Adrenal gland (tissue), 5 donors: ENCODE measurements around the gene IMPA2.

ENCODE experiments used
- POLR2A ChIP-seq, 2 donors: fragments of 450-650 bp; IDR thresholded peaks; one replicate each; pipeline ENCODE4 v1.6.1; 2017; ENCODE audit warnings: antibody characterized with exemption in 2 of 2, mild to moderate bottlenecking in 2 of 2, moderate library complexity in 1 of 2
- TF ChIP-seq, protein P1 (sequence below), 6 experiments: fragments of 450-650 bp in 4 of 6; fragments of 200-600 bp in 2 of 6; sonication (generic) in 1 of 6; IDR thresholded peaks; 1 replicate in 5 of 6; 2 replicates in 1 of 6; pipeline versions ENCODE4 v1.5.1 to v1.8.0; 2016 to 2021; ENCODE audit warnings: antibody characterized with exemption in 6 of 6, mild to moderate bottlenecking in 2 of 6, moderate library complexity in 1 of 6
- donor health status: DM: no; HTN: no; CAD: no.

DNA sequence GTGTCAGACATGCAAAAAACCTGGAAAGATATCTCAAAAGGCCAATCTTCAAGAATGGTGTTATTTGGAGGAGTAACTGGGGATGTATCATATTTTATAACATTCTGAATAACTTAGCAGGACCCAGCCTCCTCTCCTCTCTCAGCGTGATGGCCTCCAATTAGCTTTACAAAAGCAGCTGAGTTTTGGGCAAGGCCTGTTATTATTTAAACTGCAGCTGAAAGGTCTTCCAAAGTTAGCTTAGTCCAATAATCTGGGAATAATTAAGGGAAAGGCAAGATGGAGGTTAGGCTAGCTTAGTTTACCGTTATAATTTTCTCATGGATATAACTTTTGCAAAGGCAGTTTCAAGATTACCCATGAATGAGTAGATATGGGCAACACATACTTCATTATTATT, 40.4 kb upstream of the IMPA2 start:
- TF ChIP-seq, protein P1, sequence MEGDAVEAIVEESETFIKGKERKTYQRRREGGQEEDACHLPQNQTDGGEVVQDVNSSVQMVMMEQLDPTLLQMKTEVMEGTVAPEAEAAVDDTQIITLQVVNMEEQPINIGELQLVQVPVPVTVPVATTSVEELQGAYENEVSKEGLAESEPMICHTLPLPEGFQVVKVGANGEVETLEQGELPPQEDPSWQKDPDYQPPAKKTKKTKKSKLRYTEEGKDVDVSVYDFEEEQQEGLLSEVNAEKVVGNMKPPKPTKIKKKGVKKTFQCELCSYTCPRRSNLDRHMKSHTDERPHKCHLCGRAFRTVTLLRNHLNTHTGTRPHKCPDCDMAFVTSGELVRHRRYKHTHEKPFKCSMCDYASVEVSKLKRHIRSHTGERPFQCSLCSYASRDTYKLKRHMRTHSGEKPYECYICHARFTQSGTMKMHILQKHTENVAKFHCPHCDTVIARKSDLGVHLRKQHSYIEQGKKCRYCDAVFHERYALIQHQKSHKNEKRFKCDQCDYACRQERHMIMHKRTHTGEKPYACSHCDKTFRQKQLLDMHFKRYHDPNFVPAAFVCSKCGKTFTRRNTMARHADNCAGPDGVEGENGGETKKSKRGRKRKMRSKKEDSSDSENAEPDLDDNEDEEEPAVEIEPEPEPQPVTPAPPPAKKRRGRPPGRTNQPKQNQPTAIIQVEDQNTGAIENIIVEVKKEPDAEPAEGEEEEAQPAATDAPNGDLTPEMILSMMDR (IDR thresholded peaks at IDR 0.05) = no peak
- no peak for TF ChIP-seq POLR2A (IDR thresholded peaks at IDR 0.05)
